HG03565 (cell line): ENCODE data around the gene TICAM2.
"Not testable (repeated sequence)": the region's sequence is repeated elsewhere in the genome, so short reads cannot be mapped to it uniquely, and the experiment has no call there.

Experiments used
- ATAC-seq: cut with Tn5 transposase; IDR thresholded peaks from one replicate; pipeline ENCODE4 v1.9.1; 2021; ENCODE audit warnings: mild to moderate bottlenecking, moderate library complexity; ENCODE audit not compliant: unreplicated experiment

The TICAM2 gene

GRCh38 chr5:115601701-115602590 lies at the start of gene TICAM2:
Gene TICAM2, minus strand, starts transcription at chr5:115602479. Its CDS starts 21,223 bp downstream, at chr5:115581256.
- peak; percentile 74 for ATAC-seq

GRCh38 chr5:115649541-115649940 lies 47.3 kb upstream of the TICAM2 start:
- no peak for ATAC-seq

- no peak for ATAC-seq
Observed at GRCh38 chr5:115648056-115648455, 45.8 kb upstream of the TICAM2 start.

GRCh38 chr5:115645386-115645785 lies 43.1 kb upstream of the TICAM2 start:
- ATAC-seq = not testable (repeated sequence)

GRCh38 chr5:115644046-115644445 lies 41.8 kb upstream of the TICAM2 start:
- ATAC-seq = no peak

- no peak for ATAC-seq
Observed at GRCh38 chr5:115641948-115642347, 39.7 kb upstream of the TICAM2 start.

- no peak for ATAC-seq
Observed at GRCh38 chr5:115640274-115640673, 38.0 kb upstream of the TICAM2 start.

- no peak for ATAC-seq
Observed at GRCh38 chr5:115639377-115639776, 37.1 kb upstream of the TICAM2 start.

- ATAC-seq = no peak
Observed at GRCh38 chr5:115637507-115637906, 35.2 kb upstream of the TICAM2 start.

GRCh38 chr5:115636008-115636407 lies 33.7 kb upstream of the TICAM2 start:
- no peak for ATAC-seq

GRCh38 chr5:115634343-115635132 lies 32.3 kb upstream of the TICAM2 start:
- peak; percentile 46 for ATAC-seq

GRCh38 chr5:115629903-115630302 lies 27.6 kb upstream of the TICAM2 start:
- no peak for ATAC-seq

GRCh38 chr5:115627295-115627865 lies 25.1 kb upstream of the TICAM2 start:
- no peak for ATAC-seq

GRCh38 chr5:115626445-115626823 lies 24.2 kb upstream of the TICAM2 start:
- peak; percentile 20 for ATAC-seq

GRCh38 chr5:115625579-115626444 lies 23.5 kb upstream of the TICAM2 start, which contains the start of gene TMED7:
Gene TMED7, minus strand, starts transcription at chr5:115626036. Its CDS starts 244 bp downstream, at chr5:115625792.
- peak; percentile 81 for ATAC-seq

- no peak for ATAC-seq
Observed at GRCh38 chr5:115624994-115625393, 22.7 kb upstream of the TICAM2 start.

- ATAC-seq = no peak
Observed at GRCh38 chr5:115623658-115624057, 21.4 kb upstream of the TICAM2 start.

- no peak for ATAC-seq
Observed at GRCh38 chr5:115621365-115621900, 19.2 kb upstream of the TICAM2 start.

GRCh38 chr5:115616892-115617291 lies 14.6 kb upstream of the TICAM2 start:
- no peak for ATAC-seq

GRCh38 chr5:115616472-115616871 lies 14.2 kb upstream of the TICAM2 start:
- ATAC-seq = no peak
